OCI-LY7 (cell line): ENCODE measurements around the gene NINJ1.

Experiments
- EZH2phosphoT487 ChIP-seq: fragments of 200-600 bp; sonication (generic); IDR thresholded peaks from 2 replicates; pipeline ENCODE4 v1.6.1; 2018; ENCODE audit warnings: low read depth, borderline replicate concordance, mild to moderate bottlenecking, mixed run types, antibody characterized with exemption, low read length, moderate library complexity, mixed read lengths
- TF ChIP-seq, protein P1 (sequence below): fragments of 200-600 bp; sonication (generic); conservative IDR thresholded peaks from 2 replicates; pipeline ENCODE4 v1.5.1; 2014; ENCODE audit warnings: mild to moderate bottlenecking, antibody characterized with exemption, low read length, moderate library complexity, mixed read lengths

DNA sequence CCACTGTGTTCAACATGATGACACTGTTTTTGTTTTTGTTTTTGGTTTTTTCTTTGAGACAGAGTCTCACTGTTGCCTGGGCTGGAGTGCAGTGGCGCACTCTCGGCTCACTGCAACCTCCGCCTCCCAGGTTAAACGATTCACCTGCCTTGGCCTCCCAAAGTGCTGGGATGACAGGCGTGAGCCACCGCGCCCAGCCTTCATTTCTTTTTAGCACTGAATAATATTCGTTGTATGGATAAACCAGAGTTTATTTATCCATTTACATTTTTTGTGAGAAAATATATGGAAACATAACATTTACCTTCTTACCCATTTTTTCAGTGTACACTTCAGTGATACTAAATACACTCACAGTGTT is 33.8 kb downstream of the NINJ1 start:
- TF ChIP-seq, protein P1, sequence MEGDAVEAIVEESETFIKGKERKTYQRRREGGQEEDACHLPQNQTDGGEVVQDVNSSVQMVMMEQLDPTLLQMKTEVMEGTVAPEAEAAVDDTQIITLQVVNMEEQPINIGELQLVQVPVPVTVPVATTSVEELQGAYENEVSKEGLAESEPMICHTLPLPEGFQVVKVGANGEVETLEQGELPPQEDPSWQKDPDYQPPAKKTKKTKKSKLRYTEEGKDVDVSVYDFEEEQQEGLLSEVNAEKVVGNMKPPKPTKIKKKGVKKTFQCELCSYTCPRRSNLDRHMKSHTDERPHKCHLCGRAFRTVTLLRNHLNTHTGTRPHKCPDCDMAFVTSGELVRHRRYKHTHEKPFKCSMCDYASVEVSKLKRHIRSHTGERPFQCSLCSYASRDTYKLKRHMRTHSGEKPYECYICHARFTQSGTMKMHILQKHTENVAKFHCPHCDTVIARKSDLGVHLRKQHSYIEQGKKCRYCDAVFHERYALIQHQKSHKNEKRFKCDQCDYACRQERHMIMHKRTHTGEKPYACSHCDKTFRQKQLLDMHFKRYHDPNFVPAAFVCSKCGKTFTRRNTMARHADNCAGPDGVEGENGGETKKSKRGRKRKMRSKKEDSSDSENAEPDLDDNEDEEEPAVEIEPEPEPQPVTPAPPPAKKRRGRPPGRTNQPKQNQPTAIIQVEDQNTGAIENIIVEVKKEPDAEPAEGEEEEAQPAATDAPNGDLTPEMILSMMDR = no peak
- no peak for TF ChIP-seq EZH2phosphoT487
